GM23338 (cell line): ENCODE results near the gene MFSD6. TPM values are rescaled to one million over a fixed set of nuclear protein-coding genes. Genes with fewer than 3 reads are reported as not detected.

Experiments used
- ATAC-seq: fragments of 200-7000 bp; cut with Tn5 transposase; 3 replicates; pipeline ENCODE4 v1.9.1; 2020
- DNase-seq: peaks from one replicate; pipeline ENCODE4 v3.0.0-alpha.2; 2015; ENCODE audit warnings: low spot score
- H2AFZ ChIP-seq: fragments of 200-600 bp; sonication (generic); 2 replicates; pipeline ENCODE4 v1.8.0; 2016; ENCODE audit warnings: antibody characterized with exemption, mild to moderate bottlenecking, moderate library complexity
- H3F3A ChIP-seq: fragments of 200-600 bp; sonication (generic); replicated peaks from 2 replicates; pipeline ENCODE4 v1.8.0; 2017; ENCODE audit warnings: antibody characterized with exemption, mixed run types, low read depth
- H3K27ac ChIP-seq: fragments of 200-600 bp; sonication (generic); 2 replicates; pipeline ENCODE4 v1.6.1; 2016; ENCODE audit warnings: low read depth
- H3K27me3 ChIP-seq: fragments of 200-600 bp; sonication (generic); 2 replicates; pipeline ENCODE4 v1.8.0; 2016; ENCODE audit warnings: mild to moderate bottlenecking, mixed run types, moderate library complexity; ENCODE audit not compliant: insufficient read depth
- H3K36me3 ChIP-seq: fragments of 200-600 bp; sonication (generic); 2 replicates; pipeline ENCODE4 v1.8.0; 2016; ENCODE audit warnings: mild to moderate bottlenecking; ENCODE audit not compliant: insufficient read depth
- H3K4me1 ChIP-seq: fragments of 200-600 bp; sonication (generic); 2 replicates; pipeline ENCODE4 v1.8.0; 2016; ENCODE audit warnings: mild to moderate bottlenecking, moderate library complexity; ENCODE audit not compliant: insufficient read depth
- H3K4me2 ChIP-seq: fragments of 200-600 bp; sonication (generic); 2 replicates; pipeline ENCODE4 v1.7.1; 2017; ENCODE audit warnings: mixed run types
- H3K4me3 ChIP-seq: fragments of 200-600 bp; sonication (generic); 2 replicates; pipeline ENCODE4 v1.6.1; 2016; ENCODE audit warnings: mixed run types
- H3K79me2 ChIP-seq: fragments of 200-600 bp; sonication (generic); replicated peaks from 2 replicates; pipeline ENCODE4 v1.8.0; 2017; ENCODE audit warnings: mild to moderate bottlenecking; ENCODE audit not compliant: insufficient read depth
- H3K9me2 ChIP-seq: fragments of 200-600 bp; sonication (generic); 2 replicates; pipeline ENCODE4 v1.8.0; 2017; ENCODE audit not compliant: insufficient read depth
- H4K20me1 ChIP-seq: fragments of 200-600 bp; sonication (generic); replicated peaks from 2 replicates; pipeline ENCODE4 v1.8.0; 2017; ENCODE audit warnings: mild to moderate bottlenecking; ENCODE audit not compliant: insufficient read depth
- H3K27ac Mint-ChIP-seq: 2 replicates; pipeline ENCODE4 v1.8.0; 2020; ENCODE audit warnings: inconsistent platforms, mild to moderate bottlenecking, moderate library complexity, mixed read lengths
- H3K27me3 Mint-ChIP-seq: 3 replicates; pipeline ENCODE4 v1.8.0; 2022; ENCODE audit warnings: low read depth, mild to moderate bottlenecking, moderate library complexity, mixed read lengths, inconsistent platforms; ENCODE audit not compliant: insufficient read depth, poor library complexity
- H3K36me3 Mint-ChIP-seq: 3 replicates; pipeline ENCODE4 v1.8.0; 2021; ENCODE audit warnings: low read depth, mild to moderate bottlenecking, inconsistent platforms, moderate library complexity, mixed read lengths
- H3K4me1 Mint-ChIP-seq: 3 replicates; pipeline ENCODE4 v1.8.0; 2020; ENCODE audit warnings: mild to moderate bottlenecking, inconsistent platforms, mixed read lengths
- H3K4me3 Mint-ChIP-seq: 3 replicates; pipeline ENCODE4 v1.8.0; 2021; ENCODE audit warnings: moderate library complexity, mild to moderate bottlenecking, inconsistent platforms, mixed read lengths
- H3K9me3 Mint-ChIP-seq: 3 replicates; pipeline ENCODE4 v1.8.0; 2020; ENCODE audit warnings: moderate library complexity, mild to moderate bottlenecking, inconsistent platforms, mixed read lengths
- CREB1 ChIP-seq: fragments of 250-450 bp; sonication (Bioruptor Pico); IDR thresholded peaks from 2 replicates; pipeline ENCODE4 v1.5.0; 2020; ENCODE audit warnings: low read depth, mild to moderate bottlenecking, moderate library complexity
- ETS1 ChIP-seq: IDR thresholded peaks from 2 replicates; pipeline ENCODE4 v1.6.1; 2016; ENCODE audit warnings: antibody characterized with exemption
- EZH2phosphoT487 ChIP-seq: fragments of 200-600 bp; sonication (generic); IDR thresholded peaks from one replicate; pipeline ENCODE4 v1.8.1; 2018; ENCODE audit warnings: antibody characterized with exemption; ENCODE audit not compliant: unreplicated experiment
- ZNF331 ChIP-seq: fragments of 250-450 bp; sonication (Bioruptor Pico); IDR thresholded peaks from 2 replicates; pipeline ENCODE4 v1.5.0; 2020; ENCODE audit warnings: low read depth, mild to moderate bottlenecking, moderate library complexity
- ZNF462 ChIP-seq: fragments of 250-450 bp; sonication (Bioruptor Pico); IDR thresholded peaks from 2 replicates; pipeline ENCODE4 v1.5.0; 2020; ENCODE audit warnings: mild to moderate bottlenecking, moderate library complexity
- polyA plus RNA-seq: library from polyadenylated mRNA; unstranded; fragments of >200 nt; fragmentation: Nextera tagmentation; extraction: Ambion mirVana; gene quantifications from 2 replicates; pipeline ENCODE4 v1.2.1, GENCODE V29; 2016
- total RNA-seq: library from RNA; depleted of rRNA; stranded (reverse); fragments of >200 nt; shearing (Covaris generic); gene quantifications from 2 replicates; pipeline ENCODE4 v1.2.3, GENCODE V29; 2014
- TF ChIP-seq, protein P1 (sequence below), 2 experiments: fragments of 200-600 bp in 1 of 2; sonication (generic) in 1 of 2; conservative IDR thresholded peaks; 2 replicates each; pipeline versions ENCODE4 v1.5.1 to v1.6.1; 2016 to 2017; ENCODE audit warnings: antibody characterized with exemption in 2 of 2, low read depth in 2 of 2, mild to moderate bottlenecking in 2 of 2, moderate library complexity in 1 of 2
- TF ChIP-seq, protein P2 (sequence below): IDR thresholded peaks from one replicate; pipeline ENCODE4 v1.6.1; 2018; ENCODE audit warnings: antibody characterized with exemption; ENCODE audit not compliant: unreplicated experiment

The MFSD6 gene
- total and polyA plus RNA-seq, 2 experiments from 2014 or later: 2.3 to 9.6 TPM

DNA sequence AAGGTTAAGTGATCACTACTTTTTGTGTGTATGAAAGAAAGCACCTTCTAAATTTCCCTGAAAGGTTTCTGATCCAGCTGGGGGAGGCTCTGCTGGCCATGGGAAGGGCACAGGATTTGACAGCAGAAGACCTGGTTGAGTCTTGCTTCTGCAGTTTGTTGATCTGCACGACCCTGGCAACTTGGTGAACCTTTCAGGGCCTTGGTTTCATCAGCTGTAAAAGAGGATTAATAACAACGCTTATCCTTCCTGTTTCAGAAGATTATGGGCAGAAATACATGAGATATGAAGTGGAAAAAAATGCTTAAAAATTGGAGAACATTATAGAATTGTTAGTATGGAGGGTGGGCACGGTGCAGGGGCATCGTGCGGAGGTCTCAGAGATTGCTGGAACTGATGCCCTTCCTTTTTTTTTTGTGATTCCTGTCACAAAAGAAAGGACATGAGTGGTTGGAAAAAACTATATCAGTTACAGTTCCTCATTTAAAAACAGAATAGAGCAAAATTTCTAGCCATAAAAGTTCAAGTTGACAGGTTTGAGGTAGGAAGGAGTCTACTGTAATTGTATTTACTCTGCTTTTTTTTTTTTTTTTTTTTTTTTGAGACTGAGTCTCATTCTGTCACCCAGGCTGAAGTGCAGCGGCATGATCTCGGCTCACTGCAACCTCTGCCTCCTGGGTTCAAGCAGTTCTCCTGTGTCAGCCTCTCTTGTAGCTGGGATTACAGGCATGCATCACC, 47.4 kb downstream of the MFSD6 start:
- no peaks in the 10 kb centered on the region for H3K79me2 ChIP-seq
- H2AFZ ChIP-seq: no peak overlapping the region
- H3K36me3 ChIP-seq: no peaks in the 10 kb centered on the region
- TF ChIP-seq, protein P1, sequence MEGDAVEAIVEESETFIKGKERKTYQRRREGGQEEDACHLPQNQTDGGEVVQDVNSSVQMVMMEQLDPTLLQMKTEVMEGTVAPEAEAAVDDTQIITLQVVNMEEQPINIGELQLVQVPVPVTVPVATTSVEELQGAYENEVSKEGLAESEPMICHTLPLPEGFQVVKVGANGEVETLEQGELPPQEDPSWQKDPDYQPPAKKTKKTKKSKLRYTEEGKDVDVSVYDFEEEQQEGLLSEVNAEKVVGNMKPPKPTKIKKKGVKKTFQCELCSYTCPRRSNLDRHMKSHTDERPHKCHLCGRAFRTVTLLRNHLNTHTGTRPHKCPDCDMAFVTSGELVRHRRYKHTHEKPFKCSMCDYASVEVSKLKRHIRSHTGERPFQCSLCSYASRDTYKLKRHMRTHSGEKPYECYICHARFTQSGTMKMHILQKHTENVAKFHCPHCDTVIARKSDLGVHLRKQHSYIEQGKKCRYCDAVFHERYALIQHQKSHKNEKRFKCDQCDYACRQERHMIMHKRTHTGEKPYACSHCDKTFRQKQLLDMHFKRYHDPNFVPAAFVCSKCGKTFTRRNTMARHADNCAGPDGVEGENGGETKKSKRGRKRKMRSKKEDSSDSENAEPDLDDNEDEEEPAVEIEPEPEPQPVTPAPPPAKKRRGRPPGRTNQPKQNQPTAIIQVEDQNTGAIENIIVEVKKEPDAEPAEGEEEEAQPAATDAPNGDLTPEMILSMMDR (conservative IDR thresholded peaks at IDR 0.05; ENCODE audit: low read depth in 2 of 2): no peak
- TF ChIP-seq EZH2phosphoT487 (no peak), CREB1 (CRISPR knock-in tag) (no peak), ETS1 (no peak), ZNF331 (CRISPR knock-in tag) (no peak), ZNF462 (CRISPR knock-in tag) (no peak)
- TF ChIP-seq, protein P2, sequence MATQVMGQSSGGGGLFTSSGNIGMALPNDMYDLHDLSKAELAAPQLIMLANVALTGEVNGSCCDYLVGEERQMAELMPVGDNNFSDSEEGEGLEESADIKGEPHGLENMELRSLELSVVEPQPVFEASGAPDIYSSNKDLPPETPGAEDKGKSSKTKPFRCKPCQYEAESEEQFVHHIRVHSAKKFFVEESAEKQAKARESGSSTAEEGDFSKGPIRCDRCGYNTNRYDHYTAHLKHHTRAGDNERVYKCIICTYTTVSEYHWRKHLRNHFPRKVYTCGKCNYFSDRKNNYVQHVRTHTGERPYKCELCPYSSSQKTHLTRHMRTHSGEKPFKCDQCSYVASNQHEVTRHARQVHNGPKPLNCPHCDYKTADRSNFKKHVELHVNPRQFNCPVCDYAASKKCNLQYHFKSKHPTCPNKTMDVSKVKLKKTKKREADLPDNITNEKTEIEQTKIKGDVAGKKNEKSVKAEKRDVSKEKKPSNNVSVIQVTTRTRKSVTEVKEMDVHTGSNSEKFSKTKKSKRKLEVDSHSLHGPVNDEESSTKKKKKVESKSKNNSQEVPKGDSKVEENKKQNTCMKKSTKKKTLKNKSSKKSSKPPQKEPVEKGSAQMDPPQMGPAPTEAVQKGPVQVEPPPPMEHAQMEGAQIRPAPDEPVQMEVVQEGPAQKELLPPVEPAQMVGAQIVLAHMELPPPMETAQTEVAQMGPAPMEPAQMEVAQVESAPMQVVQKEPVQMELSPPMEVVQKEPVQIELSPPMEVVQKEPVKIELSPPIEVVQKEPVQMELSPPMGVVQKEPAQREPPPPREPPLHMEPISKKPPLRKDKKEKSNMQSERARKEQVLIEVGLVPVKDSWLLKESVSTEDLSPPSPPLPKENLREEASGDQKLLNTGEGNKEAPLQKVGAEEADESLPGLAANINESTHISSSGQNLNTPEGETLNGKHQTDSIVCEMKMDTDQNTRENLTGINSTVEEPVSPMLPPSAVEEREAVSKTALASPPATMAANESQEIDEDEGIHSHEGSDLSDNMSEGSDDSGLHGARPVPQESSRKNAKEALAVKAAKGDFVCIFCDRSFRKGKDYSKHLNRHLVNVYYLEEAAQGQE: no peak
- ATAC-seq: no peak
- H3F3A ChIP-seq: no peaks in the 10 kb centered on the region
- no peaks in the 10 kb centered on the region for H4K20me1 ChIP-seq
- H3K4me3 ChIP-seq: no peak overlapping the region
- no peaks in the 10 kb centered on the region for H3K27me3 ChIP-seq
- H3K4me1 Mint-ChIP-seq: no peaks in the 10 kb centered on the region
- H3K36me3 Mint-ChIP-seq: no peaks in the 10 kb centered on the region
- no peak overlapping the region for H3K27ac ChIP-seq
- DNase-seq: no peak
- no peaks in the 10 kb centered on the region for H3K9me3 Mint-ChIP-seq
- H3K27me3 Mint-ChIP-seq: no peaks in the 10 kb centered on the region
- H3K4me3 Mint-ChIP-seq: no peak overlapping the region
- no peak overlapping the region for H3K27ac Mint-ChIP-seq
- 0 out of 2 replicates have a peak, but pooled peaks cover 4% of the 10 kb centered on the region for H3K9me2 ChIP-seq
- no peaks in the 10 kb centered on the region for H3K4me1 ChIP-seq
- no peak overlapping the region for H3K4me2 ChIP-seq
